GM06990 (cell line): ENCODE data around the gene PCDHGA4.
A peak's percentile ranks its signal among the peaks of the same experiment; 100 is the strongest.
"Not testable (repeated sequence)": the region's sequence is repeated elsewhere in the genome, so short reads cannot be mapped to it uniquely, and the experiment has no call there.

Experiments used
- DNase-seq: peaks from one replicate; pipeline ENCODE4 v3.0.0-alpha.2; 2011; ENCODE audit not compliant: insufficient read length; ENCODE audit errors: extremely low read depth
- H3K27me3 ChIP-seq: replicated peaks from 2 replicates; pipeline ENCODE4 v1.6.0; 2011; ENCODE audit warnings: low read length; ENCODE audit not compliant: control insufficient read depth, insufficient read depth
- H3K36me3 ChIP-seq: 2 replicates; pipeline ENCODE4 v1.5.1; 2011; ENCODE audit warnings: low read length; ENCODE audit not compliant: control insufficient read depth, insufficient read depth
- H3K4me3 ChIP-seq: replicated peaks from 2 replicates; pipeline ENCODE4 v1.5.1; 2011; ENCODE audit warnings: low read depth, mild to moderate bottlenecking, control low read depth, low read length
- CTCF ChIP-seq: IDR thresholded peaks from 2 replicates; pipeline ENCODE4 v1.5.1; 2011; ENCODE audit warnings: low read length, control low read depth, mild to moderate bottlenecking, inconsistent platforms; ENCODE audit not compliant: insufficient read depth, poor library complexity, severe bottlenecking

Gene PCDHGA4

GRCh38 chr5:141354900-141355469 is at the start of gene PCDHGA4:
Gene PCDHGA4, plus strand, starts transcription at chr5:141355021. Its CDS starts 87 bp downstream, at chr5:141355108.
- Histone ChIP-seq H3K4me3 (no peak within 1 kb of the TSS), H3K27me3 (no peaks in the 10 kb centered on the region), H3K36me3 (no peaks in the 10 kb centered on the region)
- DNase-seq = no peak
- TF ChIP-seq CTCF = peak; percentile 28

- no peak for DNase-seq
- Histone ChIP-seq H3K4me3 (no peak overlapping the region), H3K27me3 (no peaks in the 10 kb centered on the region), H3K36me3 (no peaks in the 10 kb centered on the region; the same call in 1 of the 2 replicates)
- no peak for TF ChIP-seq CTCF
These were observed 48.2 kb upstream of the PCDHGA4 start for GRCh38 chr5:141306630-141307029.

- DNase-seq = no peak
- Histone ChIP-seq H3K36me3 (no peaks in the 10 kb centered on the region), H3K4me3 (no peak overlapping the region), H3K27me3 (no peaks in the 10 kb centered on the region)
- TF ChIP-seq CTCF = no peak
These were observed 41.1 kb upstream of the PCDHGA4 start for GRCh38 chr5:141313711-141314110.

GRCh38 chr5:141316963-141317362 is 37.9 kb upstream of the PCDHGA4 start:
- not testable (repeated sequence) for DNase-seq, H3K4me3 ChIP-seq, H3K27me3 ChIP-seq, H3K36me3 ChIP-seq

- no peaks in the 10 kb centered on the region for H3K27me3 ChIP-seq
- H3K4me3 ChIP-seq = no peak overlapping the region; the same call in 1 of the 2 replicates
- peaks cover 6% of the 10 kb centered on the region; the same call in 1 of the 2 replicates for H3K36me3 ChIP-seq
- no peak for DNase-seq
- TF ChIP-seq CTCF = no peak
These were observed 35.6 kb upstream of the PCDHGA4 start for GRCh38 chr5:141319202-141319601.

GRCh38 chr5:141319699-141320098 is 35.1 kb upstream of the PCDHGA4 start:
- Histone ChIP-seq H3K4me3 (peak overlapping the region; percentile 82), H3K36me3 (peaks cover 6% of the 10 kb centered on the region; the same call in 1 of the 2 replicates), H3K27me3 (no peaks in the 10 kb centered on the region)
- no peak for TF ChIP-seq CTCF
- no peak for DNase-seq
